ENCODE measurements around the gene MYO5A.

DNA sequence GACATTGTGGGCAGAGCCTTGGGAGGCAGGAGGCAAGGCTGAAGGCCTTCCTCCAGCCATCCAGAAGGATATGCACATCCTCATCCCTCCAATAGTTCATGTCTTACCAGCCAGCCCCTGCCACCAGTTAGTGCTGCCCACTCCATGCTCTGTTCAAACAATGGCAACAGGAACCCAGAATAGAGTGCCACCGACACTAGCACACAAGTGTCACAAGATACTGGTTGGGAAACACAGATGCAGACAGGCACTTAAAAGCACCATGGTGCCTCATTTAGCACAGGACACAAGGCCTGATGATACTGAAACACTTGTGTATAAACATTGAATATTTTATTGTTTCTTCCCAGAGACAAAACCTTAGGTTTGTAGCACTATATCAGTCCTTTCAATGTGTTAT is 176.6 kb downstream of the MYO5A start:
- TF ChIP-seq, protein P1, sequence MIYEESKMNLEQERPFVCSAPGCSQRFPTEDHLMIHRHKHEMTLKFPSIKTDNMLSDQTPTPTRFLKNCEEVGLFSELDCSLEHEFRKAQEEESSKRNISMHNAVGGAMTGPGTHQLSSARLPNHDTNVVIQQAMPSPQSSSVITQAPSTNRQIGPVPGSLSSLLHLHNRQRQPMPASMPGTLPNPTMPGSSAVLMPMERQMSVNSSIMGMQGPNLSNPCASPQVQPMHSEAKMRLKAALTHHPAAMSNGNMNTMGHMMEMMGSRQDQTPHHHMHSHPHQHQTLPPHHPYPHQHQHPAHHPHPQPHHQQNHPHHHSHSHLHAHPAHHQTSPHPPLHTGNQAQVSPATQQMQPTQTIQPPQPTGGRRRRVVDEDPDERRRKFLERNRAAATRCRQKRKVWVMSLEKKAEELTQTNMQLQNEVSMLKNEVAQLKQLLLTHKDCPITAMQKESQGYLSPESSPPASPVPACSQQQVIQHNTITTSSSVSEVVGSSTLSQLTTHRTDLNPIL (CRISPR knock-in tag; IDR thresholded peaks at IDR 0.05; ENCODE audit: low read depth), result no peak
- TF ChIP-seq SNAI2 (CRISPR knock-in tag; IDR thresholded peaks at IDR 0.05), result no peak
- no peak for TF ChIP-seq CSRNP3 (CRISPR knock-in tag; IDR thresholded peaks at IDR 0.05)
- no peak for TF ChIP-seq ESRRG (CRISPR knock-in tag; IDR thresholded peaks at IDR 0.05)
- TF ChIP-seq, protein P2, sequence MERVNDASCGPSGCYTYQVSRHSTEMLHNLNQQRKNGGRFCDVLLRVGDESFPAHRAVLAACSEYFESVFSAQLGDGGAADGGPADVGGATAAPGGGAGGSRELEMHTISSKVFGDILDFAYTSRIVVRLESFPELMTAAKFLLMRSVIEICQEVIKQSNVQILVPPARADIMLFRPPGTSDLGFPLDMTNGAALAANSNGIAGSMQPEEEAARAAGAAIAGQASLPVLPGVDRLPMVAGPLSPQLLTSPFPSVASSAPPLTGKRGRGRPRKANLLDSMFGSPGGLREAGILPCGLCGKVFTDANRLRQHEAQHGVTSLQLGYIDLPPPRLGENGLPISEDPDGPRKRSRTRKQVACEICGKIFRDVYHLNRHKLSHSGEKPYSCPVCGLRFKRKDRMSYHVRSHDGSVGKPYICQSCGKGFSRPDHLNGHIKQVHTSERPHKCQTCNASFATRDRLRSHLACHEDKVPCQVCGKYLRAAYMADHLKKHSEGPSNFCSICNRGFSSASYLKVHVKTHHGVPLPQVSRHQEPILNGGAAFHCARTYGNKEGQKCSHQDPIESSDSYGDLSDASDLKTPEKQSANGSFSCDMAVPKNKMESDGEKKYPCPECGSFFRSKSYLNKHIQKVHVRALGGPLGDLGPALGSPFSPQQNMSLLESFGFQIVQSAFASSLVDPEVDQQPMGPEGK (CRISPR knock-in tag; IDR thresholded peaks at IDR 0.05; ENCODE audit: borderline replicate concordance), result no peak
- no peak for TF ChIP-seq ZNF8 (CRISPR knock-in tag; IDR thresholded peaks at IDR 0.05)
- TF ChIP-seq ZNF70 (CRISPR knock-in tag; IDR thresholded peaks at IDR 0.05), result no peak
- TF ChIP-seq RARB (CRISPR knock-in tag; IDR thresholded peaks at IDR 0.05), result no peak
- no peak for TF ChIP-seq ARNTL (CRISPR knock-in tag; IDR thresholded peaks at IDR 0.05; ENCODE audit: borderline replicate concordance, low read depth)
- no peak for TF ChIP-seq GLIS3 (CRISPR knock-in tag; IDR thresholded peaks at IDR 0.05)
- no peak for TF ChIP-seq PPARA (CRISPR knock-in tag; IDR thresholded peaks at IDR 0.05; ENCODE audit: borderline replicate concordance)
- TF ChIP-seq TCF4 (CRISPR knock-in tag; IDR thresholded peaks at IDR 0.05; ENCODE audit: borderline replicate concordance), result no peak
